H4 (cell line): ENCODE results near the gene MINAR2. TPM values are rescaled to one million over a fixed set of nuclear protein-coding genes. Genes with fewer than 3 reads are reported as not detected.

Experiments used
- DNase-seq: peaks from one replicate; pipeline ENCODE4 v3.0.0-alpha.2; 2015; ENCODE audit warnings: low spot score
- total RNA-seq: library from RNA; depleted of rRNA; stranded (reverse); fragments of >200 nt; shearing (Covaris generic); gene quantifications from 2 replicates; pipeline ENCODE4 v1.2.3, GENCODE V29; 2014; rRNA removed

The MINAR2 gene
- total RNA-seq, 1 experiment from 2014 or later, result not detected

DNA sequence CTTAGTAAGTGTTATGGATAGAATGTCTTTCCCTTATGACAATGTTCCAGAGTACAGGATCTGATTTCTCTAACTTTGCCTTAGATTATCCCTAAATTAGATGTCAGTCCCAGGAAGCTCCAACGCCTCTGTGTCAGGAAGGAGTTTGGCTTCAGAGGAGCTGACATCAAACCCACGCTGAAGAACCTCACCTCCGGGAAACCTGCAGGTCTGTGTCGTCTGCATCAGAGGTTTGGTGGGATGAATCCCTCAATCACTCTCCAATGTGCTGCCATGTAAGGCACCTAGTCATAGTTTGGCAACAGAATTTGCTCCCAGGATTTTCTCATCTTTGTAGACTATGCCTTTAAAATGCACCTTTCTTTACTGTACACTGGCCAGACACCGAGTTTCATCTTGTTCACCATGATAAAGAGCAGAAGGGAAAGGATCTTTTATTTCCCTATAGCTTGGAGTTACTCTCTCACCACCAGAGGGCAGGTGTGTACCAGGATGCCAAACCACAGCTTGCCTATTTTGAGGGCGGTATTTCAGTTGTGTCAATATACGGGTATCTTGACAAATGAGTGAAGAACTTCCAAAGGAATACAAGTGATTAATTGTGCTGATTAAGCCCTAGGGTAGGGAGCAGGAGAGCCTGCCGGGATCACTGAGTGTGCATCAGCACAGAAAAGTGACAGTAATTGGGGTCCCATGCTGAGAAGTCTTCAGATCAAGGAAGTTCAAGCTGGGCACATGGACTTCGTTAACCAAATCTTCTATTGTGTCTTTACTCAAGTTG lies 23.4 kb downstream of the MINAR2 start:
- peak; percentile 74 for DNase-seq

DNA sequence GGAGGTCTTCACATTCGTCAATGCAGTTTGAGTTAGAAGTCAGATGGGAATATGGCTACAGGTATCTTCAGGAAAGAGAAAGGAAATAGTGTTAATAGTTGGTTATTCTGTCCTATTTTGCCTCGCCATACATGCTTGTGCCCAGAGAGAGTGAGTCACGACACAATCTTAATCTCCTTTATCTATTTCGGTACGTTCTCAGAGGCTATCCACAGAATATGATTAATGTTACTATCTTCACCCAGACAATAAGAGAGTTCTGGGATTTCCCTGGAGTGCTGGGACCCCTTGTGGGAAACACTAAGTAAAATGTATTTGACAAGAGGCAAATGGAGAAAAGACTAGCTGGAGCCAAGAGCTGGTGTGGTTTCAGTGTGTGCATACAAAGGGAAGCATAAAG lies 25.5 kb downstream of the MINAR2 start:
- no peak for DNase-seq

DNA sequence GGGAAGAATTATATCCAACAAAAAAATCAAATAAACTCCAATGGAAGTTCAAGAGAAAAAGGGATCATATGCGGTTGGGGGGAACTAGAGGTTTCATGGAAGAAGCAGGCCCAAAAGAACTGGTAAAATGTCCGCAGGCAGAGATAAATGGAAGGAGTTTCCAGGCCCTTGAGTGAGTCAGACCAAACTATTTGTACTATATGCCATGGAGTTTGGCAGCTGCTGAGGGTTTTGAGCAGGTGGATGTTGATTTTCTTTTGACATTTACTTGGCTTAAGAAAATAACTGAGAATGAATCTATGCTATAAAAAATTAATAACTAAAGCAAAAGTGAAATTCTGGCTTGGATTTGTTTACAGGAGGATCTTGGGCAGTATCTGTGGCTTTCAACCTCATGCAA lies 33.7 kb downstream of the MINAR2 start:
- no peak for DNase-seq

DNA sequence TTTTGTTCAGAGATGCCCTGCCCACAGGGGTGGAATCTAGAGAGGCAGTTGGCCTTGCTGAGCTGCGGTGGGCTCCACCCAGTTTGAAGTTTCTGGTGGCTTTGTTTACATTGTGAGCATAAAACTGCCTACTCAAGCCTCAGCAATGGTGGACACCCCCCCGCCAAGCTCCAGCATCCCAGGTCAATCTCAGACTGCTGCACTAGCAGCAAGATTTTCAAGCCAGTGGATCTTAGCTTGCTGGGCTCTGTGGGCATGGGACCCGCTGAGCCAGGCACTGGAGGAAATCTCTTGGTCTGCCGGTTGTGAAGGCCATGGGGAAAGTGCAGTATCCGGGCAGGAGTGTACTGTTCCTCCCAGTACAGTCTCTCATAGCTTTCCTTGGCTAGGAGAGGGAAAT lies 55.5 kb downstream of the MINAR2 start:
- no peak for DNase-seq

DNA sequence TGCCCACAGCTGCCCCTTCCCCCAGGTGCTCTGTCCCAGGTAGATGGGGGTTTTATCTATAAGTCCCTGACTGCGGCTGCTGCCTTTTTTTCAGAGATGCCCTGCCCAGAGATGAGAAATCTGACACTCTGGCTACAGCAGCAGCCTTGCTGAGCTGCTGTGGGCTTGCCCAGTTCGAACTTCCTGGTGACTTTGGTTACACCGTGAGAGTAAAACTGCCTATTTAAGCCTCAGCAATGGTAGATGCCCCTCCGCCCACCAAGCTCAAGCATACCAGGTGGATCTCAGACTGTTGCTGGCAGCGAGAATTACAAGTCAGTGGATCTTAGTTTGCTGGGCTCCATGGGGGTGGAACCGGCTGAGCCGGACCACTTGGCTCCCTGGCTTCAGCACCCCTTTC lies 56.8 kb downstream of the MINAR2 start:
- no peak for DNase-seq

DNA sequence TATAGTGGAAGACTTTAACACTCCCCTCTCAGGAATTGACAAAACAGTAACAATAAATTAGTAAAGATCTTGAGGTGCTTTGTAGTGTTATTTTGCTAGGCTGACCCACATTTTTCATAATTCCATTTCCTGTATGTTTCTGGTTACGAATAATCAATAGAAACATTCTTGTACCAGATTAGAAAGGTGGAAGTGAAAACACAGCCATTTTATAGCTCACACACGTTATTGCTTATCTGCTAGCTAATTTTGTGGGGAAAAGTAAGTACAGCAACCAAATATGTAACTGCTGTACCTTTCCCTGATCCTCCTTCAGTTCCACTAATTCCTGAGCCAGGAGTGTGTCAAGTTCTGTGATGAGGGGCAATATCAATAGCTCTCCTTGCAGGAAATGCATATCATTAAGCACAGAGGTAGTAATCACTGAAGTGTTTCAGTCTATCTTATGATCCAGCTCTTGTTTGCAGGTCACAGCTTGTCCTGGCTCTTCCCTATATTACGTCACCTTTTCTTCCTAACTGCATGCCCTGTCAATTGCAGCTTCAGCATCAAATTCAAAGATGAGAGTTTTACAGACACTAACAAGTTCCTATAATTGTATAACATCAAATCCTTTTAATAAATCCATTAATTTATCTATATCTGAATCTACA lies 59.4 kb downstream of the MINAR2 start:
- no peak for DNase-seq

Other genes with a start within 250 kb of the MINAR2 start
- gene CHSY3, start 156.4 kb downstream of the MINAR2 start, total RNA-seq, result 9.3 and 9.8 TPM in 2 replicates